NK-92 treated with Interleukin-12 subunit alpha and Interleukin-12 subunit beta, amount 100 ng/mL, for 24 hours (cell line): ENCODE measurements around the gene GIPC1.

Experiments used
- DNase-seq: peaks from one replicate; lab custom pipeline; 2025; lab: John Stamatoyannopoulos, UW

GIPC1 gene

GRCh38 chr19:14434543-14435319, 61.2 kb downstream of the GIPC1 start:
- DNase-seq = no peak

- no peak for DNase-seq
Measured at GRCh38 chr19:14433554-14434501, 62.1 kb downstream of the GIPC1 start.

- no peak for DNase-seq
Measured at GRCh38 chr19:14432791-14433553, 63.0 kb downstream of the GIPC1 start, which contains the start of gene PKN1. TSS of gene PKN1 (plus strand) at chr19:14433306. CDS start at chr19:14433522, 216 bp downstream.

DNA sequence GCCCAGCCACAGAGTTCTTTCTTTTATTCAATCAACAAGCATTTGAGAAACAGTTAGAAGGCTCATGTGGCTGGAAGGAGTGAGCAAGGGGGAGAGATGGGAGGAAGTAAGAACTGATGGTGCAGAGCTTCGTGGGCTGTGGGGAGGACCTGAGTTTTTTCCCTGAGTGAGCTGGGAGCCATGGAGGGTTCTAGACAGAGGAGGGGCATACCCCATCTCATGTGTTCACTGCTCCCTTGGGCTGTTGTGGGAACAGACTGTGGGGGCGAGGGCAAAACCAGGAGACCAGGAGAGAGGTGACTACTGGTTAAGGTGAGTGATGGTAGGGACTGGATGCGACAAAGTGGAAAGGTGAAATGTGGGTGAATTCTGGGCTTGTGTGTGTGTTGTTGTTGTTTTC, 65.2 kb downstream of the GIPC1 start:
- DNase-seq = no peak

GRCh38 chr19:14428882-14429416, 67.0 kb downstream of the GIPC1 start:
- no peak for DNase-seq
